ENCODE data around the gene AKR1B1.

Gene AKR1B1

GRCh38 chr7:134428942-134429341 lies 30.0 kb downstream of the AKR1B1 start:
- H3K9me2 ChIP-seq (ENCODE audit: low read depth, low read length), result no peaks in the 10 kb centered on the region
- H3K9me3 ChIP-seq (ENCODE audit: low read length), result no peaks in the 10 kb centered on the region
- H3K4me3 ChIP-seq (ENCODE audit: low read depth, low read length, poor library complexity, severe bottlenecking), result no peak overlapping the region
- no peaks in the 10 kb centered on the region for H4K20me1 ChIP-seq (ENCODE audit: insufficient read depth, low read length)
- no peak overlapping the region for H3K27ac ChIP-seq (ENCODE audit: low read depth, low read length, poor library complexity, severe bottlenecking)
- H3K27me3 ChIP-seq (ENCODE audit: insufficient read depth, low read length), result no peaks in the 10 kb centered on the region
- H3F3A ChIP-seq (ENCODE audit: insufficient read depth, low read length), result no peaks in the 10 kb centered on the region
- no peak overlapping the region for H3K9ac ChIP-seq (ENCODE audit: low read length)
- no peak overlapping the region for H3K4me2 ChIP-seq (ENCODE audit: low read length)
- no peaks in the 10 kb centered on the region for H3K36me3 ChIP-seq (ENCODE audit: insufficient read depth, low read length)
- H3K79me2 ChIP-seq (ENCODE audit: insufficient read depth, low read length), result no peaks in the 10 kb centered on the region
- H2AFZ ChIP-seq (ENCODE audit: low read length), result no peak overlapping the region
- H3K4me1 ChIP-seq (ENCODE audit: insufficient read depth, low read length, severe bottlenecking), result peaks cover 29% of the 10 kb centered on the region
- TF ChIP-seq EZH2 (IDR thresholded peaks at IDR 0.05; ENCODE audit: borderline replicate concordance, low read length), result no peak
- TF ChIP-seq, protein P1, sequence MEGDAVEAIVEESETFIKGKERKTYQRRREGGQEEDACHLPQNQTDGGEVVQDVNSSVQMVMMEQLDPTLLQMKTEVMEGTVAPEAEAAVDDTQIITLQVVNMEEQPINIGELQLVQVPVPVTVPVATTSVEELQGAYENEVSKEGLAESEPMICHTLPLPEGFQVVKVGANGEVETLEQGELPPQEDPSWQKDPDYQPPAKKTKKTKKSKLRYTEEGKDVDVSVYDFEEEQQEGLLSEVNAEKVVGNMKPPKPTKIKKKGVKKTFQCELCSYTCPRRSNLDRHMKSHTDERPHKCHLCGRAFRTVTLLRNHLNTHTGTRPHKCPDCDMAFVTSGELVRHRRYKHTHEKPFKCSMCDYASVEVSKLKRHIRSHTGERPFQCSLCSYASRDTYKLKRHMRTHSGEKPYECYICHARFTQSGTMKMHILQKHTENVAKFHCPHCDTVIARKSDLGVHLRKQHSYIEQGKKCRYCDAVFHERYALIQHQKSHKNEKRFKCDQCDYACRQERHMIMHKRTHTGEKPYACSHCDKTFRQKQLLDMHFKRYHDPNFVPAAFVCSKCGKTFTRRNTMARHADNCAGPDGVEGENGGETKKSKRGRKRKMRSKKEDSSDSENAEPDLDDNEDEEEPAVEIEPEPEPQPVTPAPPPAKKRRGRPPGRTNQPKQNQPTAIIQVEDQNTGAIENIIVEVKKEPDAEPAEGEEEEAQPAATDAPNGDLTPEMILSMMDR (IDR thresholded peaks at IDR 0.05; ENCODE audit: low read length), result no peak

DNA sequence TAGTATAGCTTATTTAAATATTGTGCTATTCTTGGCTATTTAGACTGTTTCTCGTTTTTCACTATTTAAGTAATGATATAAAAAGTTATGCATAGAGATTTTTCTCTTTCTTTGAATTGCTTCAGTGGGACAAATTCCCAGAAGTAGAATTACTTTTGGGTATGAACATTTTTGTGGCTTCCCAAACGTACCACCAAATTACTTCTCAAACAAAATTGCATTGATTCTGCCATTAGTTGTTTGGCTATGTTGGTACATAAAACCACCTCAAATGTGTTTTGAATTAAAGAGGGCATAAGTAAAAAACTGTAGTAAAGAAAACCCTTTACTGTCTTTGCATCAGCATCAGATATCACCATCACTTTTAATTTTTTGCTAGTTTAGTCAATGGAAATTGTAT lies 31.0 kb downstream of the AKR1B1 start:
- Histone ChIP-seq H4K20me1 (ENCODE audit: insufficient read depth, low read length) (no peaks in the 10 kb centered on the region), H3K36me3 (ENCODE audit: insufficient read depth, low read length) (no peaks in the 10 kb centered on the region), H3K4me2 (ENCODE audit: low read length) (no peak overlapping the region), H2AFZ (ENCODE audit: low read length) (no peak overlapping the region), H3F3A (ENCODE audit: insufficient read depth, low read length) (no peaks in the 10 kb centered on the region), H3K4me1 (ENCODE audit: insufficient read depth, low read length, severe bottlenecking) (peaks cover 18% of the 10 kb centered on the region), H3K79me2 (ENCODE audit: insufficient read depth, low read length) (no peaks in the 10 kb centered on the region), H3K9me2 (ENCODE audit: low read depth, low read length) (no peaks in the 10 kb centered on the region), H3K27me3 (ENCODE audit: insufficient read depth, low read length) (no peaks in the 10 kb centered on the region), H3K4me3 (ENCODE audit: low read depth, low read length, poor library complexity, severe bottlenecking) (no peak overlapping the region), H3K9me3 (ENCODE audit: low read length) (no peaks in the 10 kb centered on the region), H3K27ac (ENCODE audit: low read depth, low read length, poor library complexity, severe bottlenecking) (no peak overlapping the region), H3K9ac (ENCODE audit: low read length) (no peak overlapping the region)
- TF ChIP-seq EZH2 (IDR thresholded peaks at IDR 0.05; ENCODE audit: borderline replicate concordance, low read length), result no peak
- TF ChIP-seq, protein P1 (IDR thresholded peaks at IDR 0.05; ENCODE audit: low read length), result no peak

DNA sequence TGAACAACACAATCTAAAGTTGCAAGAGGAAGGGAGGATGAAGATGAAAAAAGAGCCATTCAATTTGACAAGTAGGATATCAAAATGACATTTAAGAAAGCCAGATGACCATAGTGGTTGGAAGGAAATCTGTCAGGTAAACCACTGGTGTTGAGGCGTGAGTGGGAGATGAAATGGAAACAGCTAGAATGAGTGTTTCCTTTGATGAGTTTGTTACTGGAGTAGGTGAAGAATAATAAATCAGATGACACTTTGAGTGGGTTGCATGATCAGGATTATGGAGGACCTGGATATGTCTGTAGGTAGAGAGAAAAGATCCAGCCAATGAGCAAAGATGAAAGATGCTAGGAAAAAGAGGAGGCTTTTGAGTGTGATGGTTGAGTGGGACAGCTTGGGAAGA lies 33.1 kb downstream of the AKR1B1 start:
- H3K4me3 ChIP-seq (ENCODE audit: low read depth, low read length, poor library complexity, severe bottlenecking), result no peak overlapping the region
- no peak overlapping the region for H3K9ac ChIP-seq (ENCODE audit: low read length)
- no peaks in the 10 kb centered on the region for H3K9me3 ChIP-seq (ENCODE audit: low read length)
- no peaks in the 10 kb centered on the region for H3K36me3 ChIP-seq (ENCODE audit: insufficient read depth, low read length)
- H3K79me2 ChIP-seq (ENCODE audit: insufficient read depth, low read length), result no peaks in the 10 kb centered on the region
- TF ChIP-seq, protein P1 (IDR thresholded peaks at IDR 0.05; ENCODE audit: low read length), result no peak
- H3K4me2 ChIP-seq (ENCODE audit: low read length), result no peak overlapping the region
- H3K27ac ChIP-seq (ENCODE audit: low read depth, low read length, poor library complexity, severe bottlenecking), result no peak overlapping the region
- H3K4me1 ChIP-seq (ENCODE audit: insufficient read depth, low read length, severe bottlenecking), result peaks cover 6% of the 10 kb centered on the region
- H4K20me1 ChIP-seq (ENCODE audit: insufficient read depth, low read length), result no peaks in the 10 kb centered on the region
- no peaks in the 10 kb centered on the region for H3K9me2 ChIP-seq (ENCODE audit: low read depth, low read length)
- no peaks in the 10 kb centered on the region for H3K27me3 ChIP-seq (ENCODE audit: insufficient read depth, low read length)
- H3F3A ChIP-seq (ENCODE audit: insufficient read depth, low read length), result no peaks in the 10 kb centered on the region
- H2AFZ ChIP-seq (ENCODE audit: low read length), result no peak overlapping the region
